NT2/D1 (cell line): Measurements from ENCODE around the gene ANKHD1.

Experiments used
- SUZ12 ChIP-seq: IDR thresholded peaks from 2 replicates; pipeline ENCODE4 v1.6.1; 2011; ENCODE audit not compliant: insufficient read length, insufficient read depth; ENCODE audit errors: extremely low read depth
- YY1 ChIP-seq: IDR thresholded peaks from 2 replicates; pipeline ENCODE4 v1.6.1; 2011; ENCODE audit not compliant: insufficient read length, insufficient read depth
- ZNF274 ChIP-seq: IDR thresholded peaks from 2 replicates; pipeline ENCODE4 v1.6.1; 2011; ENCODE audit warnings: mild to moderate bottlenecking, low read depth, low read length

DNA sequence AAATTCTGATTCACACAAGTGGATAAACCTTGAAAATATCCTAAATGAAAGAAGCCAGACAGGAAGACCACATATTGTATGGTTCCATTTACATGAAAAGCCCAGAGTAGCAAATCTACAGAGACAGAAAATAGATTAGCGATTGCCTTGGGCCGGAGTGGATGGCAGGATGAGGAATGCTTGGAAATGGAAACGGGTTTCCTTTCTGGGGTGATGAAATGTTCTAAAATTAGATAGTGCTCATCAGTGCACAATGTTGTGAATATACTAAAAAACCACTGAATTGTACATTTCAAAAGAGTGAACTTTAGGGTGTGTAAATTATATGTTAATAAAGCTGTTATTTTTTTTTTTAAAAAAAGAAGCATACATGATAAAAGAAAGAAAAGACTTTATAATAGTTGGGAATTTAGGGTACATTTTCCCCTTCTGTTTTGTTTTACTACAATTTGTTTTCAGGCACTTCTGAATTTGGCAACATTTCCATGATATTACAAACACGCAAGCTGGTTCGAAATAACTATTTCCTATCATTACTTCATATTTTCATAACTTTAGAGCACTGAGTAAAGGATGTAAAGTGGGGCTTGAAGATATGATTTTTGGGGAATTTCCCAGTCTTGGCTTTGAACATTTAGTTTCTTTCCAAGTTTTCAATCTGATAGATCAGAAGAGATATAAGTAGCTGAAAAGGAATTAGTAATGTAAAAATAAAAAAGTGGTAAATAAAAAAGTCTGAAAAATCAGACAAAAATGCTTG lies 186.9 kb downstream of the ANKHD1 start:
- TF ChIP-seq YY1 (no peak), ZNF274 (no peak), SUZ12 (no peak)
